Stimulated activated CD4-positive, alpha-beta T cell treated with anti-CD3 and anti-CD28 coated beads, Interleukin-12 subunit alpha, Interleukin-12 subunit beta, amount 100 ng/mL, for 24 hours (primary cell): ENCODE measurements around the gene RBP3.
A peak's percentile ranks its signal among the peaks of the same experiment; 100 is the strongest.
"Not testable (repeated sequence)": the region's sequence is repeated elsewhere in the genome, so short reads cannot be mapped to it uniquely, and the experiment has no call there.

ENCODE experiments used
- DNase-seq, 2 experiments: peaks; one replicate each; pipeline ENCODE4 v3.0.0-alpha.2; 2020; ENCODE audit warnings: low read depth in 2 of 2

RBP3 gene

GRCh38 chr10:47372726-47373125 lies 24.6 kb downstream of the RBP3 start:
- DNase-seq, result no peak

- no peak for DNase-seq
Measured at GRCh38 chr10:47374611-47375536, 26.7 kb downstream of the RBP3 start.

GRCh38 chr10:47376522-47377220 lies 28.5 kb downstream of the RBP3 start:
- no peak for DNase-seq

- no peak for DNase-seq
Measured at GRCh38 chr10:47378183-47378510, 30.0 kb downstream of the RBP3 start.

- no peak for DNase-seq
Measured at GRCh38 chr10:47378606-47379444, 30.7 kb downstream of the RBP3 start.

- no peak for DNase-seq
Measured at GRCh38 chr10:47379445-47379785, 31.3 kb downstream of the RBP3 start.

GRCh38 chr10:47379901-47380300 lies 31.7 kb downstream of the RBP3 start:
- no peak for DNase-seq

- no peak for DNase-seq
Measured at GRCh38 chr10:47380341-47381102, 32.4 kb downstream of the RBP3 start.

GRCh38 chr10:47381103-47381395 lies 32.9 kb downstream of the RBP3 start:
- DNase-seq, result no peak

- DNase-seq, result no peak
Measured at GRCh38 chr10:47381427-47382379, 33.5 kb downstream of the RBP3 start.

GRCh38 chr10:47383261-47384147 lies 35.3 kb downstream of the RBP3 start:
- DNase-seq, result no peak

- DNase-seq, result peak; percentile 43 to 61
Measured at GRCh38 chr10:47384148-47384921, 36.2 kb downstream of the RBP3 start, which contains the start of gene ZNF488. TSS of gene ZNF488 (minus strand) at chr10:47384293. CDS start at chr10:47368829, 15,464 bp downstream.

GRCh38 chr10:47386104-47386503 lies 37.9 kb downstream of the RBP3 start:
- DNase-seq, result not testable (repeated sequence)

- DNase-seq, result no peak
Measured at GRCh38 chr10:47388879-47389278, 40.7 kb downstream of the RBP3 start.

GRCh38 chr10:47389619-47390018 lies 41.5 kb downstream of the RBP3 start:
- DNase-seq, result no peak

GRCh38 chr10:47396311-47396717 lies 48.2 kb downstream of the RBP3 start:
- no peak for DNase-seq

GRCh38 chr10:47397256-47397655 lies 49.1 kb downstream of the RBP3 start:
- no peak for DNase-seq

- DNase-seq, result no peak
Measured at GRCh38 chr10:47400251-47400650, 52.1 kb downstream of the RBP3 start.

GRCh38 chr10:47400786-47401185 lies 52.6 kb downstream of the RBP3 start:
- DNase-seq, result no peak
